Endothelial cell of umbilical vein (primary cell): ENCODE measurements around the gene DLEC1. TPM values are rescaled to one million over a fixed set of nuclear protein-coding genes. Genes with fewer than 3 reads are reported as not detected.

Experiments
- BruUV-seq: library from RNA; stranded (reverse); fragments of 400-500 nt; replicated peaks from 2 replicates; lab custom pipeline; 2021; lab: Mats Ljungman, UMichigan
- CTCF ChIA-PET: fragments of 300-600, 350-600 bp; sonication (Branson Sonifier 250); formaldehyde crosslinking; loops from one replicate; lab custom pipeline; 2021; ENCODE audit warnings: antibody characterized with exemption, inconsistent platforms; lab: Charles Lee
- POLR2A ChIA-PET: fragments of 300-600, 350-600 bp; sonication (Branson Sonifier 250); formaldehyde crosslinking; loops from one replicate; lab custom pipeline; 2021; ENCODE audit warnings: antibody characterized with exemption, inconsistent platforms; lab: Charles Lee
- DNase-seq: peaks from one replicate; pipeline ENCODE4 v3.0.0-alpha.2; 2011; ENCODE audit warnings: low read depth, low spot score
- FAIRE-seq: peaks from 2 replicates; lab custom pipeline; 2011; peaks lifted over from hg19 to GRCh38; lab: Jason Lieb, UNC
- H2AFZ ChIP-seq: 2 replicates; pipeline ENCODE4 v1.6.0; 2012; ENCODE audit warnings: low read depth, low read length, control low read depth, inconsistent platforms
- H3K27ac ChIP-seq: 2 replicates; pipeline ENCODE4 v1.5.1; 2011; ENCODE audit warnings: low read depth, mild to moderate bottlenecking, control low read depth, low read length, moderate library complexity; ENCODE audit not compliant: insufficient read depth
- H3K27me3 ChIP-seq, 2 experiments: 2 replicates each; pipeline versions ENCODE4 v1.6.0 to v1.6.1; 2011; ENCODE audit warnings: low read length in 2 of 2, mixed read lengths in 1 of 2; ENCODE audit not compliant: control insufficient read depth in 2 of 2, insufficient read depth in 2 of 2
- H3K36me3 ChIP-seq, 2 experiments: 2 replicates in 1 of 2; 3 replicates in 1 of 2; pipeline ENCODE4 v1.5.1; 2011; ENCODE audit warnings: low read length in 2 of 2, mild to moderate bottlenecking in 1 of 2, moderate library complexity in 1 of 2; ENCODE audit not compliant: control insufficient read depth in 2 of 2, insufficient read depth in 2 of 2; ENCODE audit errors: extremely low read depth in 1 of 2
- H3K4me1 ChIP-seq: 3 replicates; pipeline ENCODE4 v1.5.1; 2011; ENCODE audit warnings: mild to moderate bottlenecking, low read length; ENCODE audit not compliant: control insufficient read depth, insufficient read depth; ENCODE audit errors: extremely low read depth
- H3K4me2 ChIP-seq: 2 replicates; pipeline ENCODE4 v1.6.1; 2011; ENCODE audit warnings: low read length, control low read depth, mixed read lengths; ENCODE audit not compliant: insufficient read depth
- H3K4me3 ChIP-seq, 3 experiments: fragments of 200-600 bp in 1 of 3; sonication (generic), shearing (Covaris generic) in 1 of 3; replicated peaks in 1 of 3; 2 replicates each; pipeline ENCODE4 v1.5.1; 2011 to 2016; ENCODE audit warnings: control low read depth in 3 of 3, low read length in 3 of 3, mild to moderate bottlenecking in 2 of 3, inconsistent platforms in 1 of 3, low read depth in 1 of 3, moderate library complexity in 1 of 3; ENCODE audit not compliant: insufficient read depth in 1 of 3
- H3K79me2 ChIP-seq: 2 replicates; pipeline ENCODE4 v1.6.0; 2012; ENCODE audit warnings: low read length, inconsistent platforms; ENCODE audit not compliant: control insufficient read depth, insufficient read depth
- H3K9ac ChIP-seq: replicated peaks from 2 replicates; pipeline ENCODE3; 2011; ENCODE audit warnings: low read length, control low read depth; ENCODE audit not compliant: insufficient read depth; ENCODE audit errors: extremely low read depth
- H3K9me1 ChIP-seq: replicated peaks from 3 replicates; pipeline ENCODE4 v1.6.0; 2011; ENCODE audit warnings: mild to moderate bottlenecking, low read length; ENCODE audit not compliant: control insufficient read depth, insufficient read depth; ENCODE audit errors: extremely low read depth
- H3K9me3 ChIP-seq: replicated peaks from 2 replicates; pipeline ENCODE4 v1.5.1; 2012; ENCODE audit warnings: low read length, inconsistent platforms; ENCODE audit not compliant: control insufficient read depth, insufficient read depth
- H4K20me1 ChIP-seq: replicated peaks from 2 replicates; pipeline ENCODE3; 2011; ENCODE audit warnings: mild to moderate bottlenecking, low read length; ENCODE audit not compliant: control insufficient read depth, insufficient read depth; ENCODE audit errors: extremely low read depth
- EZH2 ChIP-seq: IDR thresholded peaks from 2 replicates; pipeline ENCODE4 v1.6.1; 2012; ENCODE audit warnings: borderline replicate concordance, low read depth, mild to moderate bottlenecking, moderate library complexity, low read length, inconsistent platforms; ENCODE audit not compliant: severe bottlenecking
- FOS ChIP-seq: IDR thresholded peaks from 2 replicates; pipeline ENCODE4 v1.6.1; 2011; ENCODE audit warnings: mild to moderate bottlenecking, low read length, moderate library complexity, borderline replicate concordance; ENCODE audit not compliant: insufficient read depth
- GATA2 ChIP-seq: IDR thresholded peaks from 2 replicates; pipeline ENCODE4 v1.7.0; 2011; ENCODE audit warnings: low read depth, mild to moderate bottlenecking, moderate library complexity, mixed read lengths, low read length; ENCODE audit not compliant: insufficient read length, insufficient read depth
- JUN ChIP-seq: IDR thresholded peaks from 2 replicates; pipeline ENCODE4 v1.6.1; 2011; ENCODE audit warnings: borderline replicate concordance, low read depth; ENCODE audit not compliant: insufficient read length, insufficient read depth
- MYC ChIP-seq: IDR thresholded peaks from one replicate; pipeline ENCODE4 v1.6.1; 2011; ENCODE audit warnings: mild to moderate bottlenecking, low read depth, low read length
- POLR2A ChIP-seq: IDR thresholded peaks from 2 replicates; pipeline ENCODE4 v1.6.1; 2012; ENCODE audit warnings: low read depth, mild to moderate bottlenecking, control low read depth, low read length
- POLR2AphosphoS5 ChIP-seq: IDR thresholded peaks from 2 replicates; pipeline ENCODE4 v1.6.1; 2012; ENCODE audit warnings: low read depth, mild to moderate bottlenecking, control low read depth, low read length, moderate library complexity; ENCODE audit not compliant: insufficient read depth
- dilution Hi-C: fragments of 300-500 bp; cut with MboI; formaldehyde crosslinking; loops from one replicate; pipeline ENCODE4 v1.15.0; 2019; ENCODE audit warnings: low sequenced_read_pairs; ENCODE audit not compliant: extremely low pct_ligation_motif_present
- intact Hi-C: fragments of 100-400 bp; cut with micrococcal nuclease; formaldehyde crosslinking; loops from one replicate; pipeline ENCODE4 v1.10.0; 2022
- polyA plus RNA-seq, 4 experiments: library from polyadenylated mRNA; depleted of rRNA in 3 of 4; stranded (reverse) in 3 of 4; unstranded in 1 of 4; fragments of >200 nt; gene quantifications; 2 replicates each; pipeline versions ENCODE4 v1.2.1 to v1.2.3, GENCODE V29; 2011 to 2012; ENCODE audit warnings: missing spikeins in 1 of 4
- total RNA-seq: library from RNA; stranded (reverse); gene quantifications from 2 replicates; pipeline ENCODE4 v1.2.3, GENCODE V29; 2021
- TF ChIP-seq, protein P1 (sequence below), 2 donors: IDR thresholded peaks; 1 replicate in 1 of 2; 2 replicates in 1 of 2; pipeline ENCODE4 v1.5.1; 2011; ENCODE audit warnings: low read length in 2 of 2, mild to moderate bottlenecking in 2 of 2, moderate library complexity in 2 of 2, control low read depth in 1 of 2, inconsistent platforms in 1 of 2, low read depth in 1 of 2; ENCODE audit not compliant: insufficient read depth in 1 of 2; ENCODE audit errors: extremely low read depth in 1 of 2
- TF ChIP-seq, protein P2 (sequence below): IDR thresholded peaks from 2 replicates; pipeline ENCODE4 v1.6.1; 2011; ENCODE audit not compliant: insufficient read depth, insufficient read length

Gene DLEC1
- total and polyA plus RNA-seq, 2 donors (not counting 3 experiments of a cell fraction or from before 2014, with no cell fraction given) = not detected

DNA sequence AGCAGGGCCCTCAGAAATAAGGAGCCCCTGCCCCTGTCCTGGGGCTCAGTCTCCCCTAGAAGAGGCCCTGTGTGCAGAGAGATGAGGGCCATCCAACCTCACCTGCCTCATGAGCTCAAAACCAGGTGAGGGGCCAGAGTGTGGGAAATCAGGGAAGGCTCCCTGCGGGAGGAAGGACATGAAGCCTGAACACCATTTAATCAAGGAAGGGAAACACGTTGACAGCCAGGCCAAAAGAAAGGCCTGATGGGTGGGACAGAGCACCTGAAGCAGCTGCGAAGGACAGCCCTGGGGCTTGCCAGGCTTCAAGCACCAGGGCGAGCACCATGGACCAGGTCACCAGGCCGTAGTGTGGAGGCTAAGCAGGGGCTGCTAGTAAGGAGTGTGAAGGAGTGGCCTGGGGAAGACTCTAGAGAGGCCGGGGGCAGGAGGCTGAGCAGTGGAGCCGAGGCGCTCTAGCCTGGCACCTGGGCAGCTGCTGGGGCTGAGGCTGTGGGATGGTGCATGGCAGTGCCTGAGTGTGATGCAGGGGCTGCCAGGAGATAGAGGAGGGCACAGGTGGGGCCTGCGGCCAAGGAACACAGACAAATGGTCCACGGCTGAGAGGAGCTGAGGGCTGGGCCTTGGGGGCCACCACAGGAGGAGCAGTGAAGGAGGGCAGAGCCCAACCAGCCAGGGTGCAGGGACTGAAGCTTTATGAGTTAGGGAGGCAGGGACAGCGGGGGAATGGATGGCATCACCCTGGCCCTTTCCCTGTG lies 81.9 kb downstream of the DLEC1 start:
- FAIRE-seq (no peak), DNase-seq (no peak)
- no peaks in the 10 kb centered on the region for H3K9me3 ChIP-seq
- no peak overlapping the region for H3K9ac ChIP-seq
- H3K36me3 ChIP-seq = peaks cover 9 to 18% of the 10 kb centered on the region in 2 experiments
- no peaks in the 10 kb centered on the region for H3K9me1 ChIP-seq
- ChIA-PET CTCF (interaction anchor here (0.9 to 2.6 kb wide), 6 partner anchors 10 to 226 kb away, joined by 3 to 10 read pairs (median 4); partner anchors contain the start of gene XYLB), POLR2A (no interaction called here)
- H2AFZ ChIP-seq = no peak overlapping the region
- no TSS peak for BruUV-seq
- no peaks in the 10 kb centered on the region for H3K79me2 ChIP-seq
- dilution Hi-C loops (no loop called here), intact Hi-C loops (no loop called here)
- H3K27me3 ChIP-seq = no peaks in the 10 kb centered on the region
- no peaks in the 10 kb centered on the region for H4K20me1 ChIP-seq
- no peak overlapping the region for H3K4me2 ChIP-seq
- TF ChIP-seq, protein P1, sequence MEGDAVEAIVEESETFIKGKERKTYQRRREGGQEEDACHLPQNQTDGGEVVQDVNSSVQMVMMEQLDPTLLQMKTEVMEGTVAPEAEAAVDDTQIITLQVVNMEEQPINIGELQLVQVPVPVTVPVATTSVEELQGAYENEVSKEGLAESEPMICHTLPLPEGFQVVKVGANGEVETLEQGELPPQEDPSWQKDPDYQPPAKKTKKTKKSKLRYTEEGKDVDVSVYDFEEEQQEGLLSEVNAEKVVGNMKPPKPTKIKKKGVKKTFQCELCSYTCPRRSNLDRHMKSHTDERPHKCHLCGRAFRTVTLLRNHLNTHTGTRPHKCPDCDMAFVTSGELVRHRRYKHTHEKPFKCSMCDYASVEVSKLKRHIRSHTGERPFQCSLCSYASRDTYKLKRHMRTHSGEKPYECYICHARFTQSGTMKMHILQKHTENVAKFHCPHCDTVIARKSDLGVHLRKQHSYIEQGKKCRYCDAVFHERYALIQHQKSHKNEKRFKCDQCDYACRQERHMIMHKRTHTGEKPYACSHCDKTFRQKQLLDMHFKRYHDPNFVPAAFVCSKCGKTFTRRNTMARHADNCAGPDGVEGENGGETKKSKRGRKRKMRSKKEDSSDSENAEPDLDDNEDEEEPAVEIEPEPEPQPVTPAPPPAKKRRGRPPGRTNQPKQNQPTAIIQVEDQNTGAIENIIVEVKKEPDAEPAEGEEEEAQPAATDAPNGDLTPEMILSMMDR (IDR thresholded peaks at IDR 0.05; ENCODE audit: extremely low read depth in 1 of 2, insufficient read depth in 1 of 2, low read depth in 1 of 2, low read length in 2 of 2) = no peak
- TF ChIP-seq POLR2A = no peak
- no peak overlapping the region for H3K27ac ChIP-seq
- no peak overlapping the region for H3K4me3 ChIP-seq
- no peaks in the 10 kb centered on the region for H3K4me1 ChIP-seq

DNA sequence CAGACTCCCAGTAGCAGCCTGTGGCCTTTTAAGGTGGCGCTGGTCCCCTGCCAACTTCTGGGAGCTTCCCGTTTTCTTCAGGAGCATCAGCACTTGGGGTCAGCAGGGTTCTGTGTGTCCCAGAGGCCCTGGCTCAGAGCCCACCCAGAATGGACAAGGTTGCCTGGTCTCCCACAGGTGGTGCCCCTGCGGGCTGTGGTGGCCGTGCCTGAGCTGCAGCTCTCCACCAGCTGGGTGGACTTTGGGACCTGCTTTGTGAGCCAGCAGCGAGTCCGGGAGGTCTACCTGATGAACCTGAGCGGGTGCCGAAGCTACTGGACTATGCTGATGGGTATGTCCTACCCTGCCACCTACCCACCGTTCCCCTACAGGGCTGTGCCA lies 82.4 kb downstream of the DLEC1 start:
- H3K36me3 ChIP-seq = peaks cover 9 to 24% of the 10 kb centered on the region in 2 experiments
- H3K27ac ChIP-seq = no peak overlapping the region
- H3K4me1 ChIP-seq = no peaks in the 10 kb centered on the region
- BruUV-seq = no TSS peak
- no peak overlapping the region for H3K9ac ChIP-seq
- CTCF ChIA-PET = interaction anchor here (0.9 to 2.0 kb wide), 3 partner anchors 10 to 225 kb away, joined by 3 to 5 read pairs (median 3); partner anchors contain the start of gene XYLB
- dilution Hi-C loops (no loop called here), intact Hi-C loops (no loop called here)
- no peak overlapping the region for H2AFZ ChIP-seq
- POLR2A ChIA-PET = no interaction called here
- no peaks in the 10 kb centered on the region for H3K9me1 ChIP-seq
- H3K27me3 ChIP-seq = no peaks in the 10 kb centered on the region
- H3K4me3 ChIP-seq = no peak overlapping the region
- no peaks in the 10 kb centered on the region for H4K20me1 ChIP-seq
- no peaks in the 10 kb centered on the region for H3K79me2 ChIP-seq
- FAIRE-seq = no peak
- TF ChIP-seq FOS (no peak), POLR2AphosphoS5 (no peak), JUN (no peak), MYC (no peak), EZH2 (no peak), POLR2A (no peak), GATA2 (no peak)
- TF ChIP-seq, protein P2, sequence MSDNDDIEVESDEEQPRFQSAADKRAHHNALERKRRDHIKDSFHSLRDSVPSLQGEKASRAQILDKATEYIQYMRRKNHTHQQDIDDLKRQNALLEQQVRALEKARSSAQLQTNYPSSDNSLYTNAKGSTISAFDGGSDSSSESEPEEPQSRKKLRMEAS = no peak
- TF ChIP-seq, protein P1 (IDR thresholded peaks at IDR 0.05; ENCODE audit: extremely low read depth in 1 of 2, insufficient read depth in 1 of 2, low read depth in 1 of 2, low read length in 2 of 2) = no peak
- no peaks in the 10 kb centered on the region for H3K9me3 ChIP-seq
- DNase-seq = no peak
- no peak overlapping the region for H3K4me2 ChIP-seq
